SK-N-SH (cell line): ENCODE results near the gene CLCN1. TPM values are rescaled to one million over a fixed set of nuclear protein-coding genes. Genes with fewer than 3 reads are reported as not detected.
"Not testable (repeated sequence)": the region's sequence is repeated elsewhere in the genome, so short reads cannot be mapped to it uniquely, and the experiment has no call there.

Experiments
- CTCF ChIA-PET: fragments of 300-600, 350-600 bp; formaldehyde crosslinking; extraction: SDS; loops from one replicate; lab custom pipeline; 2021; lab: Yijun Ruan, JAX
- POLR2A ChIA-PET: fragments of 350-600 bp; sonication (Branson Sonifier 250); formaldehyde crosslinking; extraction: SDS; loops from one replicate; lab custom pipeline; 2020; ENCODE audit warnings: antibody characterized with exemption, inconsistent platforms; lab: Yijun Ruan, JAX
- DNase-seq: peaks from one replicate; pipeline ENCODE4 v3.0.0; 2012
- H2AFZ ChIP-seq: fragments of 200-600 bp; sonication (generic); 2 replicates; pipeline ENCODE4 v1.8.1; 2016; ENCODE audit warnings: antibody characterized with exemption, mild to moderate bottlenecking, low read depth
- H3F3A ChIP-seq: fragments of 200-600 bp; sonication (generic); replicated peaks from 2 replicates; pipeline ENCODE3; 2016; ENCODE audit warnings: antibody characterized with exemption, mild to moderate bottlenecking; ENCODE audit not compliant: insufficient read depth
- H3K27ac ChIP-seq, 2 experiments: fragments of 200-500 bp in 1 of 2; fragments of 200-600 bp in 1 of 2; sonication (Bioruptor generic) in 1 of 2; sonication (generic), shearing (Covaris generic) in 1 of 2; 2 replicates each; pipeline versions ENCODE4 v1.5.1 to v1.6.1; 2014 to 2016; ENCODE audit warnings: low read depth in 2 of 2, inconsistent platforms in 1 of 2, low read length in 1 of 2, mild to moderate bottlenecking in 1 of 2, mixed read lengths in 1 of 2
- H3K27me3 ChIP-seq: fragments of 200-600 bp; sonication (generic), shearing (Covaris generic); 2 replicates; pipeline ENCODE4 v1.6.1; 2016; ENCODE audit warnings: mixed run types; ENCODE audit not compliant: insufficient read depth
- H3K36me3 ChIP-seq, 2 experiments: fragments of 200-500 bp in 1 of 2; fragments of 200-600 bp in 1 of 2; sonication (Bioruptor generic) in 1 of 2; sonication (generic) in 1 of 2; replicated peaks in 1 of 2; 2 replicates each; pipeline versions ENCODE3 to v1.5.1; 2014 to 2016; ENCODE audit warnings: low read length in 1 of 2, mild to moderate bottlenecking in 1 of 2; ENCODE audit not compliant: insufficient read depth in 2 of 2, control insufficient read depth in 1 of 2
- H3K4me1 ChIP-seq, 2 experiments: fragments of 200-500 bp in 1 of 2; fragments of 200-600 bp in 1 of 2; sonication (Bioruptor generic) in 1 of 2; sonication (generic), shearing (Covaris generic) in 1 of 2; 2 replicates each; pipeline versions ENCODE4 v1.5.1 to v1.6.1; 2014 to 2016; ENCODE audit warnings: low read depth in 1 of 2, low read length in 1 of 2, mixed run types in 1 of 2; ENCODE audit not compliant: insufficient read depth in 2 of 2, control insufficient read depth in 1 of 2
- H3K4me2 ChIP-seq: fragments of 200-600 bp; sonication (generic), shearing (Covaris generic); 2 replicates; pipeline ENCODE4 v1.6.1; 2017; ENCODE audit warnings: mixed run types
- H3K4me3 ChIP-seq, 2 experiments: fragments of 200-500 bp in 1 of 2; fragments of 200-600 bp in 1 of 2; sonication (Bioruptor generic) in 1 of 2; sonication (generic), shearing (Covaris generic) in 1 of 2; 2 replicates each; pipeline versions ENCODE4 v1.5.1 to v1.8.1; 2014 to 2016; ENCODE audit warnings: low read depth in 2 of 2, inconsistent platforms in 1 of 2, low read length in 1 of 2, mild to moderate bottlenecking in 1 of 2, mixed read lengths in 1 of 2, moderate library complexity in 1 of 2
- H3K79me2 ChIP-seq: fragments of 200-600 bp; sonication (generic); 2 replicates; pipeline ENCODE4 v1.8.1; 2017; ENCODE audit warnings: mild to moderate bottlenecking; ENCODE audit not compliant: insufficient read depth
- H3K9ac ChIP-seq: fragments of 200-600 bp; sonication (generic); 2 replicates; pipeline ENCODE4 v1.6.1; 2017; ENCODE audit warnings: mixed run types
- H3K9me2 ChIP-seq: fragments of 200-600 bp; sonication (generic); 2 replicates; pipeline ENCODE4 v1.6.1; 2017; ENCODE audit warnings: mixed run types
- H3K9me3 ChIP-seq: fragments of 200-600 bp; sonication (generic); 2 replicates; pipeline ENCODE4 v1.6.1; 2017; ENCODE audit warnings: mixed run types, mild to moderate bottlenecking, moderate library complexity
- H4K20me1 ChIP-seq: fragments of 200-600 bp; sonication (generic); 2 replicates; pipeline ENCODE4 v1.6.1; 2017; ENCODE audit warnings: mild to moderate bottlenecking, mixed run types; ENCODE audit not compliant: insufficient read depth
- CHD2 ChIP-seq: fragments of 150-350 bp; IDR thresholded peaks from 2 replicates; pipeline ENCODE4 v1.6.1; 2018; ENCODE audit warnings: low read length; ENCODE audit not compliant: partially characterized antibody
- EP300 ChIP-seq, 2 experiments: IDR thresholded peaks; 2 replicates each; pipeline versions ENCODE4 v1.4.0 to v1.6.1; 2012; ENCODE audit warnings: borderline replicate concordance in 1 of 2, low read depth in 1 of 2, low read length in 1 of 2
- EZH2phosphoT487 ChIP-seq: fragments of 200-600 bp; sonication (generic); IDR thresholded peaks from 2 replicates; pipeline ENCODE4 v1.6.1; 2017; ENCODE audit warnings: low read depth, mixed run types, mild to moderate bottlenecking, antibody characterized with exemption, moderate library complexity, borderline replicate concordance
- GATA2 ChIP-seq: sonication (generic); formaldehyde crosslinking; IDR thresholded peaks from 2 replicates; pipeline ENCODE4 v1.5.0; 2020; ENCODE audit warnings: mild to moderate bottlenecking, missing genetic modification reagents
- IRF3 ChIP-seq: fragments of 150-350 bp; IDR thresholded peaks from 2 replicates; pipeline ENCODE4 v1.6.1; 2016; ENCODE audit warnings: mild to moderate bottlenecking, low read depth, low read length
- MXI1 ChIP-seq: IDR thresholded peaks from 2 replicates; pipeline ENCODE4 v1.6.1; 2012; ENCODE audit warnings: mild to moderate bottlenecking, low read depth, low read length, improper control_type of control experiment
- NFIC ChIP-seq: IDR thresholded peaks from 2 replicates; pipeline ENCODE4 v1.4.0; 2012; ENCODE audit warnings: borderline replicate concordance
- TCF12 ChIP-seq: IDR thresholded peaks from 2 replicates; pipeline ENCODE4 v1.4.0; 2012
- ZBTB33 ChIP-seq: IDR thresholded peaks from 2 replicates; pipeline ENCODE4 v1.4.0; 2012; ENCODE audit warnings: low read depth, borderline replicate concordance
- WGBS: methylation state at CpG from one replicate; pipeline ENCODE4 v1.1.6; 2017; ENCODE audit warnings: low lambda C conversion rate; 5-methylcytosine and 5-hydroxymethylcytosine counted together
- polyA plus RNA-seq, 3 experiments: library from polyadenylated mRNA; depleted of rRNA; stranded (reverse); fragments of >200 nt; gene quantifications; 2 replicates each; pipeline ENCODE4 v1.2.3, GENCODE V29; 2012

The CLCN1 gene
- polyA plus RNA-seq, 1 of the 3 experiments (the other 2 are of a cell fraction), result 0.12 TPM

DNA sequence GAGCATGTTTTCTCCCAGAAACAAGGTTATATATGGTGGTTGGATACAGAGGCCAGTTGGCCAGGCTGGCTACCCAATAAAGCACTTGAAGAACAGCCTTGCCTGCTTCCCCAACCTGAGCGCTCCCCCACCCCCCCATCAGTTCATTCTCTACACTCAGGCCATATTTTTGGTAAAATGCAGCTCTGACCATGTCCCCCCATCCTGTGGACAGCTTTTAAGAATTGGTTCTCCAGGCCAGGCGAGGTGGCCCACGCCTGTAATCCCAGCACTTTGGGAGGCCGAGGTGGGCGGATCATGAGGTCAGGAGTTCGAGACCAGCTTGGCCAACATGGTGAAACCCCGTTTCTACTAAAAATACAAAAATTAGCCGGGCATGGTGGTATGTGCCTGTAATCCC lies 76.5 kb downstream of the CLCN1 start:
- DNase-seq, H3K9me2 ChIP-seq, H3K9me3 ChIP-seq, H3K9ac ChIP-seq, H2AFZ ChIP-seq, H3K27me3 ChIP-seq, H3K4me3 ChIP-seq: not testable (repeated sequence)
- POLR2A ChIA-PET, result interaction anchor here (0.9 kb wide), 1 partner anchor 13 kb away, joined by 4 read pairs; no protein-coding TSS in a partner anchor
- peaks cover 47% of the 10 kb centered on the region in 2 experiments for H3K36me3 ChIP-seq
- H3K4me1 ChIP-seq, result peaks cover 10 to 35% of the 10 kb centered on the region in 2 experiments; a peak in 3 of 4 replicates
- peaks cover 56% of the 10 kb centered on the region for H4K20me1 ChIP-seq
- H3K79me2 ChIP-seq, result peaks cover 19% of the 10 kb centered on the region; the same call in 1 of the 2 replicates
- H3F3A ChIP-seq, result peaks cover 71% of the 10 kb centered on the region
- peak overlapping the region; percentile 36; the same call in 1 of the 2 replicates for H3K4me2 ChIP-seq
- CTCF ChIA-PET, result interaction anchor here (0.7 to 8.3 kb wide), 7 partner anchors 10 to 1211 kb away, joined by 3 to 43 read pairs (median 4); partner anchors contain the start of gene ZYX
- 0 out of 4 replicates have a peak, but pooled peaks of 1 of the 2 experiments have one; percentile 4 for TF ChIP-seq EP300 (IDR thresholded peaks at IDR 0.05; ENCODE audit: borderline replicate concordance in 1 of 2, low read depth in 1 of 2, low read length in 1 of 2)
- 97% methylated on average over 8 of the region's 8 CpGs for WGBS
- peak overlapping the region in 1 of 2 experiments; percentile 75; a peak in 2 of 4 replicates for H3K27ac ChIP-seq

DNA sequence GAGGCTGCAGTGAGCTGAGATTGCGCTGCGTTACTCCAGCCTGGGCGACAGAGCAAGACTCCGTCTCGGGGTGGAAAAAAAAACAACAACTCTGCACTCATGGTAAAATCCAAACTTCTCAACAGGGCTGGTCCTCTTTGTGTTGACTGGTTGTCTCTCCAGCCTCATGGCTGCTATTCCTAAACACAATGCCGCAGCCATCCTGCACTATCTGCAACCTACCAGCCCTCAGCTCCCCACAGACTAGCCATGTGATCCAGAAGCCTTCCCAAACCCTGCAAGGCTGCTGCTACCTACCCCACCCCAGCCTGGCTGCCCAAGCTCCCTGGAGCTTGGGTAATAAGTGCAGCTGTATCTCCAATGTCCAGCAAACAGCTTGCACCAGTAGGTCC lies 77.0 kb downstream of the CLCN1 start:
- peaks cover 67% of the 10 kb centered on the region for H3F3A ChIP-seq
- H3K4me2 ChIP-seq, result no peak overlapping the region
- peaks cover 42 to 43% of the 10 kb centered on the region in 2 experiments for H3K36me3 ChIP-seq
- TF ChIP-seq ZBTB33 (no peak), TCF12 (no peak), NFIC (no peak), CHD2 (no peak), IRF3 (no peak), EZH2phosphoT487 (no peak), MXI1 (no peak), GATA2 (CRISPR knock-in tag) (no peak)
- TF ChIP-seq, all 33 proteins: peak for 0
- H3K9me3 ChIP-seq, result no peaks in the 10 kb centered on the region
- peak overlapping the region; percentile 2 to 75; a peak in 2 of 4 replicates for H3K27ac ChIP-seq
- no peaks in the 10 kb centered on the region for H3K27me3 ChIP-seq
- ChIA-PET POLR2A (interaction anchor here (1.2 kb wide), 1 partner anchor 509 kb away, joined by 3 read pairs; the partner anchor contains the start of gene TCAF1), CTCF (interaction anchor here (0.7 to 8.3 kb wide), 6 partner anchors 10 to 1211 kb away, joined by 3 to 43 read pairs (median 4); partner anchors contain the start of gene ZYX)
- H2AFZ ChIP-seq, result no peak overlapping the region
- peaks cover 10 to 30% of the 10 kb centered on the region in 2 experiments; a peak in 3 of 4 replicates for H3K4me1 ChIP-seq
- H4K20me1 ChIP-seq, result peaks cover 52% of the 10 kb centered on the region
- H3K9ac ChIP-seq, result no peak overlapping the region
- H3K79me2 ChIP-seq, result peaks cover 15% of the 10 kb centered on the region; the same call in 1 of the 2 replicates
- 93% methylated on average over 5 of the region's 6 CpGs for WGBS
- H3K4me3 ChIP-seq, result no peak overlapping the region
- H3K9me2 ChIP-seq, result no peaks in the 10 kb centered on the region
- DNase-seq, result no peak
